Ovary (tissue), 9 donors: Measurements from ENCODE around the gene WNT9A. TPM values are rescaled to one million over a fixed set of nuclear protein-coding genes. Genes with fewer than 3 reads are reported as not detected.
A peak's percentile ranks its signal among the peaks of the same experiment; 100 is the strongest.
"Not testable (repeated sequence)": the region's sequence is repeated elsewhere in the genome, so short reads cannot be mapped to it uniquely, and the experiment has no call there.

ENCODE experiments used
- DNase-seq, 5 donors: peaks; one replicate each; pipeline ENCODE4 v3.0.0-alpha.2; 2019 to 2020
- H3K27ac ChIP-seq, 2 donors: fragments of 200-600 bp; one replicate each; pipeline versions ENCODE4 v1.5.1 to v1.8.0; 2019 to 2022
- H3K27me3 ChIP-seq: fragments of 200-600 bp; one replicate; pipeline ENCODE4 v1.8.0; 2022
- H3K36me3 ChIP-seq: fragments of 200-600 bp; sonication (generic); one replicate; pipeline ENCODE4 v1.5.1; 2019
- H3K4me1 ChIP-seq: one replicate; pipeline ENCODE4 v1.8.1; 2013; ENCODE audit warnings: mild to moderate bottlenecking, moderate library complexity; ENCODE audit not compliant: insufficient read depth
- H3K4me3 ChIP-seq: fragments of 200-600 bp; sonication (generic); one replicate; pipeline ENCODE4 v1.5.1; 2017
- H3K9me3 ChIP-seq, 2 donors: fragments of 200-600 bp in 1 of 2; sonication (generic) in 1 of 2; one replicate each; pipeline versions ENCODE4 v1.5.1 to v1.8.1; 2013 to 2019; ENCODE audit warnings: mild to moderate bottlenecking in 1 of 2, moderate library complexity in 1 of 2
- EP300 ChIP-seq: sonication (generic); formaldehyde crosslinking; IDR thresholded peaks from one replicate; pipeline ENCODE4 v1.6.1; 2017; ENCODE audit warnings: antibody characterized with exemption
- POLR2A ChIP-seq: fragments of 450-650 bp; IDR thresholded peaks from one replicate; pipeline ENCODE4 v1.6.1; 2017; ENCODE audit warnings: antibody characterized with exemption, mild to moderate bottlenecking, moderate library complexity
- WGBS, 3 donors: extraction: QIAGEN DNeasy Blood & Tissue Kit in 1 of 3; methylation state at CpG; one replicate each; pipeline versions ENCODE4 v1.1.5 to v1.1.7; 2013 to 2017; 5-methylcytosine and 5-hydroxymethylcytosine counted together
- intact Hi-C, 4 donors: fragments of 100-400 bp; cut with DNase I; formaldehyde crosslinking; loops; one replicate each; pipeline versions ENCODE4 v1.11.0 to v1.15.1; 2022 to 2023
- polyA plus RNA-seq, 2 donors: library from polyadenylated mRNA; stranded (reverse); fragments of 200-250 nt in 1 of 2; fragments of 350-450 nt in 1 of 2; fragmentation: Illumina TruSeq in 1 of 2; extraction: RNeasy Lipid Tissue Mini Kit (QIAGEN cat#74804) in 1 of 2; gene quantifications; one replicate each; pipeline ENCODE4 v1.2.3, GENCODE V29; 2013 to 2014
- total RNA-seq, 7 donors: library from RNA; depleted of rRNA in 2 of 7; stranded (reverse); fragments of >200 nt in 2 of 7; fragmentation: NEBNext Ultra II Directional in 3 of 7; extraction: Animal tissue kit (Norgen Biotek cat#: 25700) in 3 of 7; gene quantifications; one replicate each; pipeline versions ENCODE4 v1.1.0 to v1.2.4, GENCODE V29; 2016 to 2023
- TF ChIP-seq, protein P1 (sequence below), 3 donors: fragments of 450-650 bp in 2 of 3; fragments of 200-600 bp in 1 of 3; IDR thresholded peaks; one replicate each; pipeline versions ENCODE4 v1.5.1 to v1.8.0; 2016 to 2022; ENCODE audit warnings: antibody characterized with exemption in 3 of 3, mild to moderate bottlenecking in 1 of 3
- donor health status: DM: no; HTN: no; CAD: no; lungs with moderate emphysema.
- donor health status: DM: no; HTN: no; CAD: no.
- donor health status: Bipolar disorder and iron deficiency.
- donor health status: DM: yes; HTN: yes; CAD: no.
- donor health status: DM: no; HTN: no; CAD: no.
- donor health status: DM: yes; HTN: yes; CAD: no.

The WNT9A gene
- total and polyA plus RNA-seq, 9 donors = 1.1 to 15.9 (median 9.8) TPM

DNA sequence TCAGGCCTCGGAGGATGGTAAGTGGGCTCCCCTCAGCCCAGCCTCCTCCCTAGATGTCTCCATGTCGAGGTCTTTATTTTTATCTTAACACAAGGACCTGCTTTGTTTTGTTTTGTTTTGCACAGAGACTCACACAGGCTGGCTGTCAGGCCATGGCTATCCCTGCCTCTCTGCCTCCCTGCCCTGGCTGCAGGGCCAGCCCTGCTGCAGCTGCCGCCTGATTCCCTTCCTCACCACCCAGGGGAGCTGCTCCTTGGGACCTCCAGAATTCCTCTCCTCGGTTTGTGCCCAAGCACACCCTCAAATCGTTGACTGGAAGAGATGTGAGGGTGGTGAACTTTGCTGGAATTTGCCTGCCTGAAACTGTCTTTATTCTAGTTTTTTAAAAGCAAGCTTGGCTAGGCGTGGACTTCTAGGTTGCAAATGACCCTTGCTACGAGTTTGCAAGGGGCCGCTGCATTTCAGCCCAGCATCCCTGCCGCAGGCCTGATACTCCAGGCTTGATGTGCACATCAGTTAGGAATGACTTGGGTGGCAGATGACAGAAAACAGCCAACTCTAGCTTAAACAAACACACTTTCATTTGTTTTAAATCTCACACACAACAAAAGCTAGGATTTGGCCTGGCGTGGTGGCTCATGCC lies 37.1 kb downstream of the WNT9A start:
- intact Hi-C loops = no loop called here

DNA sequence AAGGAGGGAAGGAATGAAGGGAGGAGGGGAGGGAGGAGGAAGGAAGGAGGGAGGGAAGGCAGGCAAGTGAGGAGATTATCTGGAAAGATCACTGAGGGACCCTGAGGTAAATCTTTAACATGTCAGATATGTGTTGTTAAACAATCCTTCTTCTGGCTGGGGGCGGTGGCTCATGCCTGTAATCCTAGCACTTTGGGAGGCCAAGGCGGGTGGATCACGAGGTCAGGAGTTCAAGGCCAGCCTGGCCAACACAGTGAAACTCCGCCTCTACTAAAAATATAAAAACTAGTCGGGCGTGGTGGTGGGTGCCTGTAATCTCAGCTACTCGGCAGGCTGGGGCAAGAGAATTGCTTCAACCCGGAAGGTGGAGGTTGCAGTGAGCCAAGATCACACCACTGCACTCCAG lies 37.8 kb downstream of the WNT9A start:
- H3K9me3 ChIP-seq, H3K27me3 ChIP-seq, intact Hi-C loops, H3K4me1 ChIP-seq, H3K4me3 ChIP-seq, H3K36me3 ChIP-seq: not testable (repeated sequence)
- peak overlapping the region; percentile 41 to 80 for H3K27ac ChIP-seq
- DNase-seq = peak; percentile 70 to 88 (median 77)
- 7 to 17% (median 9%) methylated on average over 8 of the region's 8 CpGs for WGBS, 3 donors

More for the DNA sequence above, 37.1 kb downstream of the WNT9A start:
- WGBS, 3 donors = 36 to 44% (median 36%) methylated on average over 10 of the region's 10 CpGs
- peak overlapping the region; percentile 41 to 80 for H3K27ac ChIP-seq
- TF ChIP-seq EP300 (no peak), POLR2A (no peak)
- TF ChIP-seq, protein P1, sequence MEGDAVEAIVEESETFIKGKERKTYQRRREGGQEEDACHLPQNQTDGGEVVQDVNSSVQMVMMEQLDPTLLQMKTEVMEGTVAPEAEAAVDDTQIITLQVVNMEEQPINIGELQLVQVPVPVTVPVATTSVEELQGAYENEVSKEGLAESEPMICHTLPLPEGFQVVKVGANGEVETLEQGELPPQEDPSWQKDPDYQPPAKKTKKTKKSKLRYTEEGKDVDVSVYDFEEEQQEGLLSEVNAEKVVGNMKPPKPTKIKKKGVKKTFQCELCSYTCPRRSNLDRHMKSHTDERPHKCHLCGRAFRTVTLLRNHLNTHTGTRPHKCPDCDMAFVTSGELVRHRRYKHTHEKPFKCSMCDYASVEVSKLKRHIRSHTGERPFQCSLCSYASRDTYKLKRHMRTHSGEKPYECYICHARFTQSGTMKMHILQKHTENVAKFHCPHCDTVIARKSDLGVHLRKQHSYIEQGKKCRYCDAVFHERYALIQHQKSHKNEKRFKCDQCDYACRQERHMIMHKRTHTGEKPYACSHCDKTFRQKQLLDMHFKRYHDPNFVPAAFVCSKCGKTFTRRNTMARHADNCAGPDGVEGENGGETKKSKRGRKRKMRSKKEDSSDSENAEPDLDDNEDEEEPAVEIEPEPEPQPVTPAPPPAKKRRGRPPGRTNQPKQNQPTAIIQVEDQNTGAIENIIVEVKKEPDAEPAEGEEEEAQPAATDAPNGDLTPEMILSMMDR (IDR thresholded peaks at IDR 0.05) = no peak
- H3K4me1 ChIP-seq = peaks cover 10% of the 10 kb centered on the region
- DNase-seq = peak in 3 of 5 donors; percentile 30 to 60 (median 44)
- no peaks in the 10 kb centered on the region for H3K36me3 ChIP-seq
- H3K4me3 ChIP-seq = no peak overlapping the region
- H3K9me3 ChIP-seq = no peaks in the 10 kb centered on the region
- no peaks in the 10 kb centered on the region for H3K27me3 ChIP-seq

DNA sequence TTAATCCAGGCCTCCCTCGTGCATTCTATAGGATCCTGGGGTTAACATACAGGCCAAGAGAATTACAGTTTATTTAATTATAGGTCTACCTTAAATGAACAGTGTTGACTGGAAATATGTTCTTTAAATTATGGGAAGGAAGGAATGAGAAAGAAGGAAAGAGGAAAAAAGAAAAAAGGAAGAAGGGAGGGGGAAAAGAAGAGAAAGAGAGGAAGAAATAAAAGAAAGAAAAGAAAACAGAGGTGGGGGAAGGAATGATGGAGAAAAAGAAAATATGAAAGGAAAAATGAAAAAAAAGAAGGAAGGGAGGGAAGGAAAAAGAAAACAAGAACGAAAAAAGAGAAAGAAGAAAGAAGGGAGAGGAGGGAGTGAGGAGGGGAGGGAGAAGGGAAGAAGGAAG lies 38.5 kb downstream of the WNT9A start:
- no peak overlapping the region for H3K4me3 ChIP-seq

DNA sequence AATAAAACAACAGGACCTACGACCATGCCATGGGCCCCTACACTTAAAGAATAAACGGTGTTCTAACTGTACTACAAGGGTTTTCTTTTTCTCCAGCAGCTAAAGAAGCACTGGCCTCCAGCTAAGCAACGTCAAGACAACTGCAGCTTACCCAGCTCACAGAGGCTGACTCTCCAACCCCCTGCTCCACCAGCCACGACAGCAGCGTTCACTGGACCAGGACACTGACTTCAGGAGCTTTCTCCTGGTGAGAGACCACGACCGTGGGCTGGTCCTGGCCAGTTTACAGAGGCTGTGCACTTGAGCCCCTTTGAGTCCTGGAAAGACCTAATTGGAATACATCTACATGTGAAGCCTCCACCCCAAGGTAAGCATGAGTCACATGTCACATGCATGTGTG lies 39.4 kb downstream of the WNT9A start:
- TF ChIP-seq, protein P1 (IDR thresholded peaks at IDR 0.05) = no peak
- TF ChIP-seq EP300 (no peak), POLR2A (no peak)
- 74 to 86% (median 78%) methylated on average over 7 of the region's 7 CpGs for WGBS, 3 donors
- H3K4me3 ChIP-seq = no peak overlapping the region
- no peak for DNase-seq
- H3K36me3 ChIP-seq = no peaks in the 10 kb centered on the region
- H3K27ac ChIP-seq = no peak overlapping the region
- H3K27me3 ChIP-seq = no peaks in the 10 kb centered on the region
- H3K9me3 ChIP-seq = no peaks in the 10 kb centered on the region
- intact Hi-C loops = no loop called here
- peaks cover 2% of the 10 kb centered on the region for H3K4me1 ChIP-seq

More for the DNA sequence above, 38.5 kb downstream of the WNT9A start:
- intact Hi-C loops = no loop called here
- H3K9me3 ChIP-seq = no peaks in the 10 kb centered on the region
- 75 to 82% (median 82%) methylated on average over 2 of the region's 2 CpGs for WGBS, 3 donors
- no peaks in the 10 kb centered on the region for H3K36me3 ChIP-seq
- TF ChIP-seq POLR2A = no peak
- no peak for TF ChIP-seq EP300
- TF ChIP-seq, protein P1 (IDR thresholded peaks at IDR 0.05) = no peak
- H3K27ac ChIP-seq = no peak overlapping the region
- no peak for DNase-seq
- H3K27me3 ChIP-seq = no peaks in the 10 kb centered on the region
- H3K4me1 ChIP-seq = peaks cover 4% of the 10 kb centered on the region

DNA sequence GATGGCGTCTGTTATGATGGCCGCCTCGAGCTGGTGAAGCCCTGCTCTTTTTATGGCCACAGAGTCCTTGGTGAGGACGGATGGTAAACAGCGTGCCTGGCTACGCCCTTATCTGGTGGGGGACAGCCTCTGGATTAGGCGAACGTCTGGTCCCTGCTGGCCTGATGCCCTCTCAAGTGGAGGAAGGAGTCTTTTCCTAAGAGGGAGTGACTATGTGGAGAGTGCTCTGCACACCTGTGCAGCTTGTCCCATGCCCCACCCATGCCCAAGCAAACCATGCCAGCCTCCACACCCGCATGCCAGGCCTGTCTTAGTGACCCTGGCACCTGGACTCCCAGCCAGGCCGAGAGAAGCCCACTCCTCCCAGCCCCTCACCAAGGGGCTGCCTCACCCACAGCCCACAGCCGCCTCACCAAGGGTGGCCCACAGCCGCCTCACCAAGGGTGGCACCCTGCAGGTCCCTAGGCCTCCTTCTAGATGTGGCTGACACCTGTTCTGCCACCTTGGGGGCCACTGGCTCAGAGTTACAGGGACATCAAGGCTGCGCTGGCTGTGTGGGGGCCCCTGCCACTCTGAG lies 40.2 kb downstream of the WNT9A start:
- Histone ChIP-seq H3K4me1 (peaks cover 2% of the 10 kb centered on the region), H3K27ac (no peak overlapping the region), H3K4me3 (no peak overlapping the region), H3K36me3 (no peaks in the 10 kb centered on the region), H3K27me3 (no peaks in the 10 kb centered on the region), H3K9me3 (no peaks in the 10 kb centered on the region)
- intact Hi-C loops = no loop called here
- TF ChIP-seq, protein P1 (IDR thresholded peaks at IDR 0.05) = no peak
- 88 to 90% (median 90%) methylated on average over 13 of the region's 13 CpGs for WGBS, 3 donors
- DNase-seq = no peak
